HG02885 (cell line): Measurements from ENCODE around the gene INF2.

ENCODE experiments used
- ATAC-seq: cut with Tn5 transposase; IDR thresholded peaks from one replicate; pipeline ENCODE4 v1.9.1; 2021; ENCODE audit warnings: mild to moderate bottlenecking; ENCODE audit not compliant: unreplicated experiment, poor library complexity

The INF2 gene

DNA sequence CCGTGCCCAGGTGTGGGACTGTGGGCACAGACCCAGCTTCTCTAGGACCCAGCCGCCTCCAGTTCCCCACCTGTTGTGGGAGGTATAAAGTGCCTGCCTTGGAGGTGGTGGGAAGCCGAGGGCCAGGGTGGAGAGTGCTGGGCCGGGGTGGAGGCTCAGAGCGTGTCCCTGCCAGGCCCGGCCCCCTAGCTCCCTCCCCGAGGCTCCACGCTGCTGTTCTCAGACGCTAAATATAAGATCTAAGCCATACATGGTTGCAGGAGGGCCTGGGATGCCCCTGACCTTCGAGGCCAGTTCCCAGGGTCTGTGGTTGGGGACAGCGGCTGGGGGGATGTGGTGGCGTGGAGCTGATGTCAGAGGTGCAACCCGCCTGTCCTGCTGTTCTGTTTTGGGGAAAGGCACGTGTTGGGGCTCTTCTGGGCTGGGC lies 10.8 kb downstream of the INF2 start:
- no peak for ATAC-seq

DNA sequence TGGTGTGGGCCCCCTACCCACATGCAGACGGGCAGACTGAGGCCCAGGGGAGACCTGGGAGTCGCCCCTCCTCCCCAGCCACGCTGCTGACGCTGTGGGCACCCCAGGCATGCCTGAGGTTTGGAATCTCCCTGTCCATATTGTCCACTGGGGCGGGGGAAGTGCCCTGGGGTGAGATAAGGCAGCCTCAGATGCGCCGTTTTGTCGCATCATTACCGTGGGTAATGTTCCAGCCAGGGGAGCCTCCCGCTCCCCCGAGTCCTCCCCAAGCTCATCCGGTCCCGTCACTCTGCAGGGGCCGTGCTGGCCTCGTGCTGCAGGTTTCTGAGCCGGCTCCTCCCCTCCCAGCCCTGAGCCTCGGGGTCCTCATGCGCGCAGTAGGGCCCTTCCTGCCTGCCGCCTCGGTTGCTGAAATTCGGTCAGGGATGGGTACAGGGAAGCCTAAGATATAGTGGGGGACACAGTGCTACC lies 11.4 kb downstream of the INF2 start:
- no peak for ATAC-seq

DNA sequence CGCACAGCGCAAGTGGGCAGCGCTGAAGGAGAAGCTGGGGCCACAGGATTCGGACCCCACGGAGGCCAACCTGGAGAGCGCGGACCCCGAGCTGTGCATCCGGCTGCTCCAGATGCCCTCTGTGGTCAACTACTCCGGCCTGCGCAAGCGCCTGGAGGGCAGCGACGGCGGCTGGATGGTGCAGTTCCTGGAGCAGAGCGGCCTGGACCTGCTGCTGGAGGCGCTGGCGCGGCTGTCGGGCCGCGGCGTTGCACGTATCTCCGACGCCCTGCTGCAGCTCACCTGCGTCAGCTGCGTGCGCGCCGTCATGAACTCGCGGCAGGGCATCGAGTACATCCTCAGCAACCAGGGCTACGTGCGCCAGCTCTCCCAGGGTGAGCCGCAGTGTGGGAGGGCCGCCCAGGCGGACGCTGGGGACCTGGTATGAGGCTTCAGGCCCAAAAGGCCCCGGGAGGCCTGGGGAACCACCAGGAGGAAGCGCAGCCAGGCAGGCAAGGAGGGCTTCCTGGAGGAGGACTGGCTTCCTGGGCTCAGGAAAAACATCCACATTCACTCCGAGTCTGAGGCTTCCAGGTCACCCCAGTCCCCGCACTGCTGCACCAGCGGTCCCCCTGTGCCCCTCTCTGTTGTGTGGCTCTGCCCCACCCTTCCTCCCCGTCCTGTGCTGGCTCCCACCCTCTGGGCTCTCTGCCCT lies 12.1 kb downstream of the INF2 start:
- no peak for ATAC-seq

DNA sequence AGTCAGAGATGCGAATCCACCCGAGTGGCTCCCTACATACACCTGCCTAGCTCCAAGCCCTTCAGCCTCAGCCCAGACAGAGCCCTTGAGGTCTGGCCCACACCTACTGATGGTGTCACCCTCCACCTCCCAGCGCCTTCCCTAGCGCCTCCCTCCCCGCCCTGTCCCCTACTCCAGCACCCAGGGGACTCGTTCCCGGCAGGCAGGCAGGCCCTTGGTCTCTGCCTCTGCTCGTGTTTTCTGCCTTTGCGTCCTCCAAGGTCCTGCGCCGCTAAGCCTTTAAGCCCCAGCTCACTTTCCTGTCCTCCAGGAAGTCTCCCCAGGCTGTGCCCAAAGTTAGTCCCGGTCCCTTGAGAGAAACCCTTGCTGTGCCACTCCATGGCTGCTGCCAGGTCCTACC lies 12.7 kb downstream of the INF2 start:
- ATAC-seq: no peak

DNA sequence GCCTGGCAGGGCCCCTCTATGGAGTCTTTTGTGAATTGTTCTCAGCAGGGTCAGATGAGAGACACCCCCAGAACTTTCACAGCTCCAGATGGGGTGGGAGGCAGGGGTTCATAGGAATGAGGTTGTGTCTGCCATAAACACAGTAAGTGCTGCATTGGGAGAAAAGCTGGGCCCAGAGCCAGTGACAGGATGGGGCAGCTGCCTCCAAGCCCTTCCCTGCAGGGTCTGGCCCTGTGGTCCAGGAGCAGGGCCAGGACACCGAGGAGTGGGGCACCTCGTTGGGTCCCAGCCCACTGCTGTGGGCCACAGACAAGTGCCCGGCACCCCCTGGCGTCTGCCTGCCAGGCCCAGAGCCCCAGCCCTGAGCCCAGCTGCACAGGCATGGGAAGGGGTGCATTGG lies 13.3 kb downstream of the INF2 start:
- ATAC-seq: no peak

DNA sequence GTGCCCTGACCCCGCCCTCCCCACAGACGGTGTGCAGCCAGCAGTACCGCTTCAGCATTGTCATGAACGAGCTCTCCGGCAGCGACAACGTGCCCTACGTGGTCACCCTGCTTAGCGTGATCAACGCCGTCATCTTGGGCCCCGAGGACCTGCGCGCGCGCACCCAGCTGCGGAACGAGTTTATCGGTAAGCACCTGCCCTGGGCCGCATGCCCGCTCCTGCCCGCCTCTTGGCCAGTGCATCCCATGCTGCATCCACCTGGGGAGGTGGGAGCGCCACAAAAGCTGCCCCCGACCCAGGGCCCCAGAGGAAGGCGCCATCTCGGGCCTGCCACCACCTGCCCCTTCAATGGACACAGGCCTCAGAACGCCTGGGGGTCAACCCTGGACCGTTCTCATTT lies 13.9 kb downstream of the INF2 start:
- no peak for ATAC-seq

DNA sequence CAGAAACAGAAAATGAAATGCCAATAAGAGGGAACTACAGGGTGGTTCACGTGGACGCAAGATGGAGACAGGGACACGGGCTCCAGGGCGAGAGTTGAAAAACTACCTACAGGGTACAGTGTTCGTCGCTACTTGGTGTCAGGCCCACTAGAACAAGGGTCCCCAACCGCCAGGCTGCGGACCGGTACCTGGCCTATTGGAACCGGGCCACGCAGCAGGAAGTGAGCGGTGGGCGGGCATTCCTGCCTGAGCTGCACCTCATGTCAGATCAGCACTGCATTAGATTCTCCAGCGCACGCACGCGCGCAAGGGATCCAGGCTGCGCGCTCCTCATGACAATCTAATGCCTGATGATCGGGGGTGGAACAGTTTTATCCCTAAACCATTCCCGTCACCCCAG lies 14.8 kb downstream of the INF2 start:
- ATAC-seq: no peak

DNA sequence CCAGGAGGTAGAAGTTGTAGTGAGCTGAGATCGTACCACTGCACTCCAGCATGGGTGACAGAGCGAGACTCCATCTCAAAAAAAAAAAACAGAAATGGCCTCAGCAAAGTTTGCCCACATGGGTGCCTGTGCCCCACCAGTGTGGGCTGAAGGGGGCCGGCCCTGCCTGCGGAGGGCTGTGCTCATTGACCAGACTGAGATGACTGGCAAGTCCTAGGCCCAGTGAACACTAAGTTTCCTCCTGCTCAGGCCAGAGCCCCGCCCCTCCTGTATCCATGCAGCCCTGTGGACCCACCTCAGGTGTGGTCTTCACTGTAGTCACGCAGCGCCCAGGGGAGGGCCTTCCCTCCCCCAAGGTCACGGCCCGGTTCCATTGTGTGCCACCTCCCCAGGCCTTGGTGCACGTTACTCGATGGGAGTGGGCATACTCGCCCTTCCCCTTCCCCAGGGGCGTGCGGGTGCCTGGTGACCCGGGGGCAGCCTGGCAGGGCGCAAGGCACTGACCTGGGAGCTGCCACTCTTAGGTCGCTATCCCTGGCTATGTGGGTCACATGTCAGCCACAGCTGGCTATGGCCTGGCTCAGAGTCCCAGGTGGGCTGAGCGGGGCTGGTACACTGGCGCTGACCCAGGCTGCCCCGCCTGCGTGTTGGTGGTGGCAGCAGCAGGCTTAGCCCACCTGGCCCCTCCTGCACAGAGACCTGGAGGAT lies 16.1 kb downstream of the INF2 start:
- ATAC-seq: no peak

DNA sequence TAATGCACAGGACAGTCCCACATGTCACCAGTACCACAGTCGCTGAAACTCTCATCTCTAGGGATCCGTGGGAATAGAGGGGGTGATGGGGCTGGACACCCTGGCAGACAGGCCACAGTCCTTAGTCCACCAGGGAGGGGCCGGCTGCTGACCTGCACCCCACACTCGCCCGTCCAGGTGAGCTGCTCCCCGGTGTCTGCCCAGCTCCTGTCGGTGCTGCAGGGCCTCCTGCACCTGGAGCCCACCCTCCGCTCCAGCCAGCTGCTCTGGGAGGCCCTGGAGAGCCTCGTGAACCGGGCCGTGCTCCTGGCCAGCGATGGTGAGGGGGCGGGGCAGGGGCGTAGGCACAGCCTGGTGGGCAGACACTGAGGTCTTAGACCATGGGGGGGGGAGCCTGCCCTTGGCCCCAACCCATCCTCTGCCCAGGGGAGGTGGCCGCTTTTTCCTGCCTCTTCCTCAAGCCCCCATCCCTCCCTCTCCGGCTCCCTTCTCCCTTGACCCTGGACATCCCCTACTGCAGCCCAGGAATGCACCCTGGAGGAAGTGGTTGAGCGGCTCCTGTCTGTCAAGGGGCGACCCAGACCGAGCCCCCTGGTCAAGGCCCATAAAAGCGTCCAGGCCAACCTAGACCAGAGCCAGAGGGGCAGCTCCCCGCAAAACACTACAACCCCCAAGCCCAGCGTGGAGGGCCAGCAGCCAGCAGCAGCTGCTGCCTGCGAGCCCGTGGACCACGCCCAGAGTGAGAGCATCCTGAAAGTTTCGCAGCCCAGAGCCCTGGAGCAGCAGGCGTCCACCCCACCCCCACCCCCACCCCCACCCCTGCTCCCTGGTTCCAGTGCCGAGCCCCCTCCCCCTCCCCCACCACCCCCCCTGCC lies 17.6 kb downstream of the INF2 start:
- no peak for ATAC-seq

DNA sequence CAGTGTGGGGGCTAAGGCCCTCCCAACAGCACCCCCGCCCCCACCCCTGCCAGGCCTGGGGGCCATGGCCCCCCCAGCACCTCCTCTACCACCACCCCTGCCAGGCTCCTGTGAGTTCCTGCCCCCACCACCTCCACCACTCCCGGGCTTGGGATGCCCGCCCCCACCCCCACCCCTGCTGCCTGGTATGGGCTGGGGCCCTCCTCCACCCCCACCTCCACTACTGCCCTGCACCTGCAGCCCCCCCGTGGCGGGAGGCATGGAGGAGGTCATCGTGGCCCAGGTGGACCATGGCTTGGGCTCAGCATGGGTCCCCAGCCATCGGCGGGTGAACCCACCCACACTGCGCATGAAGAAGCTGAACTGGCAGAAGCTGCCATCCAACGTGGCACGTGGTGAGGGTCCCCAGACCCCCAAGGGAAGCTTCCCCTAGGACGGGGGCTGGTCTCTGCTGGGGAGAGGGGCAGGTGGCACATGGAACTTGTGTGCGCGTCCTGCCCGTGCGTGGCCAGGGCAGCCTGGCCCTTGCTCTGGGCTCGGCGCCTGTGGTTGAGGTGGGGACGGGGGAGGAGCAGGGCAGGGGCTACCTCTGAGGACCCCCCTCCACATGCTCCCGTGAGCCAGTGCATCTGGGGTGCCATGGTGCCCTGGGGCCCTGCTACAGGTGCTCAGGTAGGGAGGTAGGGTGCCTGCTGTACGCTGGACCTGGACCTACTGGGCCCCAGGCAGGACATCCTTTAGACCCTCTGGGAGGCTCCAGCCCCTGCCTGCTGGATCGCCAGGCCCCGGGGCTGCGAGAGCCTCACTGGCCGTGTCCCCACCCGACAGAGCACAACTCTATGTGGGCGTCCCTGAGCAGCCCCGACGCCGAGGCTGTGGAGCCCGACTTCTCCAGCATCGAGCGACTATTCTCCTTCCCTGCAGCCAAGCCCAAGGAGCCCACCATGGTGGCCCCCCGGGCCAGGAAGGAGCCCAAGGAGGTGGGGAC lies 18.5 kb downstream of the INF2 start:
- no peak for ATAC-seq

DNA sequence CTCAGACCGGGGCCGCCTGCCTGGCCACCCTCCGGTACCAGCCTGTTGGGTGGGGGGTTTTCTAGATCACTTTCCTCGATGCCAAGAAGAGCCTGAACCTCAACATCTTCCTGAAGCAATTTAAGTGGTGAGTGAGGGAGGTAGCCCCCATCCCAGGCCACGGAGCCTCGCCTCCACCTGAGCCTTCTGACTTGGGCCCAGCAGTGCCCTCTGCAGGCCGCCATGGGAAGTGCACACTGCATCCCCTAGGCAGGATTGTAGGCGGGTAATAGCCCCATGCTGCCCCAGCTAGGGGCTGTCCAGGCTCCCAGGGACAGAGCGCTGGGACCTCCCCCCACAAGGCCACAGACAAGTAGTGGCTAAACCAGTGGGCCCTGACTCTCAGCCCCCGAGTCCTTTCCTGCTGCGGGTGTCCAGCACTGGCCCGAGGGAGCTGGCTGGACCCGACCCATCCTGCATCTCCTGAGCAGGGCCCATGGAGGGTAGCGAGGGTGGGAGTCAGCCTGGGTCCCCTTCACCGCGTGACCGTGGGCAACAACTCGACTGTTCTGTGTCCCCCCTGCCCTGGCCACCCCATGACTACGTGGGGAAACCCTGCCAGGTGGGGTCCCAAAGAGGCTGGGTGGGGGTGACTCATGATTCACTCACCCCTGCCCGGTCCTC lies 19.3 kb downstream of the INF2 start:
- ATAC-seq: peak; percentile 61

DNA sequence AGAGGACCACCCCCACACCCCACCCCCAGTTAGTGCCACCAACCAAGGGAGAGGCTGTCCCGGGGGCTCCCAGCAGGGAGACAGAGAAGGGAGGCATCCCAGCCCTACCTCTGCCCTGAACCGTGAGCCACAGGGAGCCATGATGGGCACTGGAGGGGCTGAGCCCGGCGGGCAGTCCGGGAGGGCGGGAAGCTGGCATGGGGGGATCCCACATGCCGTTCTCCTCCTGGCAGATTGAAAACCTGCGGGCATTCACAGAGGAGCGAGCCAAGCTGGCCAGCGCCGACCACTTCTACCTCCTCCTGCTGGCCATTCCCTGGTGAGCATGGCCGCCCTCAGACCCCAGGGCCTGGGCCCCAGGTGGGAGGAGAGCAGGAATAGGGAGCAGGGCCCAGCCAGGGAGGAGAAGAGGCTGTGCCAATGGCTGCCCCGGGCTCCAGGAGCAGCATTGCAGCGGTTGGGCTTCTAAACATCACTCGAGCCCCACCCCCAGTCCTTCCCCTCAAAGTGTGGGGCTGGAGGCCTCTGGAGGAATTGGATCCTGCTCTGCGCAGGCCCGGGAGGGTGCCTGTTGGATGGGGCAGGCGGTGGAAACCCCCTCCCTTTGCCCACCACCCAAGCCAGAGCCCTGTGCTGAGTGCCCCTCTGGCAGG lies 20.1 kb downstream of the INF2 start:
- ATAC-seq: no peak

DNA sequence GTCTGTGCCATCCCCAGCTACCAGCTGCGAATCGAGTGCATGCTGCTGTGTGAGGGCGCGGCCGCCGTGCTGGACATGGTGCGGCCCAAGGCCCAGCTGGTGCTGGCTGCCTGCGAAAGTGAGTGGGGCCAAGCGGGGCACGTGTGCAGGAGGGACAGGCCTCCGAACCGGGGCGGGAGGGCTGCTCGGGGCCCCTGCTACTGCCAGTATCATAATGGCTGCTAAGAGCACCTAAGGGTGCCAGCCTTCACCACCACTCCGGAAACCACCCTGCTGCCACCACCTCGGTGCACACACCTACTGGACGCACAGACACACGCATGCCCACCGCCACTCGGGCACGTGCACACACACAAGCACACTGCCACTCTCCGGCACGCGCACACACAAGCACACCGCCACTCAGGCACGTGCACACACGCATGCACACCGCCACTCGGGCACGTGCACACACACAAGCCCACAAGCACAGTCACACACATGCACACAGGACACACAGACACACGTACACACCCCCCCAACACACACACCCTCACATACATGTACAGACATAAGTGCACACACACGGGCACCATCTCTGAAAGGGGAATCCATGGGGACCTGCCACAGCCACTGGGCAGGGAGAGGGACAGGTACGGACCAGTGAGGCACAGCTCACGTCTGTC lies 20.8 kb downstream of the INF2 start:
- ATAC-seq: no peak

DNA sequence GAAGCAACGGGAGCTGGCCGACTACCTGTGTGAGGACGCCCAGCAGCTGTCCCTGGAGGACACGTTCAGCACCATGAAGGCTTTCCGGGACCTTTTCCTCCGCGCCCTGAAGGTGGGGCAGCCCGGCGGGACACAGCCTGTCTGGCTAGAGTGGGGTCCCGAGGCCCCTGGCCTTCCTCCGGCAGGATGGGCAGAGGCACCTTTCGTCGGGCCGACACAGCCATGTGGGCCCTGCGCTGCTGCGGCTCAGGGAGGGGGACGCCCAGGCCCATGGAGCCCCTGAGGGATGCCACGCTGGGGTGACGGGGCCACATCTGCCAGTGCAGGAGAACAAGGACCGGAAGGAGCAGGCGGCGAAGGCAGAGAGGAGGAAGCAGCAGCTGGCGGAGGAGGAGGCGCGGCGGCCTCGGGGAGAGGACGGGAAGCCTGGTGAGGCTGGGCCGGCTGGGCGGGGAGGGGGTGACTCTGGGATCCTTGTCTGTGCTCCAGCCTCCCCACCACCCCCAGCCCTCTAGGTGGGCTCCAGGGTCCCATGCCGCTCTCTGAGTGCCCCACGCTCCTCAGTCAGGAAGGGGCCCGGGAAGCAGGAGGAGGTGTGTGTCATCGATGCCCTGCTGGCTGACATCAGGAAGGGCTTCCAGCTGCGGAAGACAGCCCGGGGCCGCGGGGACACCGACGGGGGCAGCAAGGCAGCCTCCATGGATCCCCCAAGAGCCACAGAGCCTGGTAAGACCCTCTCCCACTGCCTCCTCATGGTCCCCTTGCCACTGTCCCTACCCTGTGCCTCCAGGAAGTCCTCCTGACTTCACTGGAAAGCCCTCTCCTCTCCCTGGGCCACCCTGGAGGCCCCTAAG lies 23.7 kb downstream of the INF2 start:
- no peak for ATAC-seq

DNA sequence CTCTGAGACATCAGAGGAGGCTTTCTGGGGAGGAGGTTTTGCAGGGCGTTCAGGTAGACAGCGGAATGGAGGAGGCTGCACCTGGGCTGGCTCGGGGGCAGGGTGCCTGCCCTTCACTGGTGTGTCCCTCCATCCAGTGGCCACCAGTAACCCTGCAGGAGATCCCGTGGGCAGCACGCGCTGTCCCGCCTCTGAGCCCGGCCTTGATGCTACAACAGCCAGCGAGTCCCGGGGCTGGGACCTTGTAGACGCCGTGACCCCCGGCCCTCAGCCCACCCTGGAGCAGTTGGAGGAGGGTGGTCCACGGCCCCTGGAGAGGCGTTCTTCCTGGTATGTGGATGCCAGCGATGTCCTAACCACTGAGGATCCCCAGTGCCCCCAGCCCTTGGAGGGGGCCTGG lies 24.6 kb downstream of the INF2 start:
- no peak for ATAC-seq

DNA sequence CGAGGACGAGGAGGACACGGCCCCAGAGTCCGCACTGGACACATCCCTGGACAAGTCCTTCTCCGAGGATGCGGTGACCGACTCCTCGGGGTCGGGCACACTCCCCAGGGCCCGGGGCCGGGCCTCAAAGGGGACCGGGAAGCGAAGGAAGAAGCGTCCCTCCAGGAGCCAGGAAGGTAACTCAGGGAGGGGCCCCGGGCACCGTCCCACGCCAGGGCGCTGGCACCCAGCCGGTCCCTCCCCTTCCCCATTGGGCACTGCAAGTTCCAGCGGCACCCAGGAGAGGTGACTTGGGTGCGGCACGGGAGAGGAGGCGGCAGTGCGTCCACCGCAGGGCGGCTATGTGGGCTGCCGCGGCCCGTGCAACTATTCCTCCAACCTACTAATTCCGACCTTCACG lies 25.3 kb downstream of the INF2 start:
- no peak for ATAC-seq

DNA sequence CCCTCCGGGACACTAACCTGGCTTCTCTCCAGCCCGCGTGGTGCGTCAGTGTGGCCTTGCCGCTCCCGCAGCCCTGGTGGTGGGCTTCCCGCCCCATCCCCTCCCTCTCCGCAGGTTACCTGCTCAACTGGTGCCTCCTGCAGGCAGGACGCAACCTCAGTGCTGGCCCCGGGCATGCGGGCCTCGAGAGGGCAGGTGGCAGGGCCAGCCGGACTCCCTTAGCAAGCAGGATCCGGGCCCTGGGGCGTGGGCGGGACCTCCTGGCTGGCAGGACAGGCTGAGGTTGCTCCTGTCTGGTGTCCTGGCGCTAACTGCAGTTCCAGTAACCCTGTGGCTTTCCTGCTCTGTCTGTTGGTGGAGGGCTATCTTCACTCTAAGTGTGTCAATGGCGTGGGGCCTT lies 26.0 kb downstream of the INF2 start:
- ATAC-seq: no peak

DNA sequence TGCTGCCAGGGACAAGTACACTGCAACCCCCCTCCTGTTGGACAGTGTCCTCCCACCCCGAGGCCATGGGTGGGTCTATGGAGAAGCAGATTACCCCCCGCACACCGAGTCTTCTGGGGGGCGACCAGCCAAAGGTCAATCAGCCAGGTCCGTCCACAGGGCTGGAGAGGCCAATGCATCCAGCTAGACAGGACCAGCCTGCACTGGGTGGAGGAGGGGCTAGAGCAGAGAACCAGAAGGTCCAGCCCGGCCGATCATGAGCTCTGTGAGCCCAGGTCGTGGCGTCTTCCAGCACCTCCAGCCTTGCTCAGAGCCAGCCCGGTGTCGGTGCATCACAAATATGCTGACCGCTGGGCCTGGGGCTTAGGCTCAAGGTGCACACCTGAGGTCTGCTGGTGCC lies 26.5 kb downstream of the INF2 start:
- no peak for ATAC-seq
